ENCODE data around the gene CNTN1. TPM values are rescaled to one million over a fixed set of nuclear protein-coding genes. Genes with fewer than 3 reads are reported as not detected.

Gene CNTN1
- total and polyA plus RNA-seq, 2 donors (not counting 1 experiment from before 2014, with no cell fraction given) = not detected

DNA sequence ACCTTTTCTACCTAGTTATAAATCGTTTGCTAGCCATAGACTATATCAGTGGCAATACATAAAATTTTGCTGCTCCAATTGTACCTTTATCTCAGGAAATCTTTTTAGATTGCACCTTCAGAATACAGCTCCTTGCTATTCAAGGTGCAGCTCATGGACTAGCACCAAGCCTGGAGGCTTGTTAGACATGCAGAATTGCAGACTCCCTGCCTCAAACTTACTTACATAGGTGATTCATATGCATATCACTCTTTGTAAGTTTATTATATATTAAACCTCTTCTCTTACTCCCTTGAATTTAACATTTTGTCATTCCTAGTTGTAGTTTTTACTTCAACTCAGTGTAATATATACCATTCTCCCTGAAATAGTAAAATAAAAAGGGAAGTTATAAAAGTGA, 300.4 kb downstream of the CNTN1 start:
- 100% methylated on average over 1 of the region's 1 CpG for WGBS (ENCODE audit: insufficient coverage)
- Histone ChIP-seq H3K27ac (ENCODE audit: low read length in 2 of 2) (no peak overlapping the region), H3K27me3 (replicated peaks in 1 of 4; ENCODE audit: control extremely low read depth in 1 of 4, control insufficient read depth in 3 of 4, insufficient read depth in 4 of 4, low read length in 3 of 4) (no peaks in the 10 kb centered on the region), H3K79me2 (ENCODE audit: control insufficient read depth, insufficient read depth, low read length) (no peaks in the 10 kb centered on the region), H3K9me3 (ENCODE audit: control extremely low read depth in 1 of 3, control insufficient read depth in 2 of 3, insufficient read depth in 1 of 3, low read length in 2 of 3) (no peaks in the 10 kb centered on the region), H2AFZ (ENCODE audit: insufficient read depth, low read depth, low read length, poor library complexity, severe bottlenecking) (no peak overlapping the region), H3K36me3 (replicated peaks in 1 of 2; ENCODE audit: control extremely low read depth in 1 of 2, control insufficient read depth in 1 of 2, extremely low read depth in 1 of 2, insufficient read depth in 2 of 2, low read length in 1 of 2) (no peaks in the 10 kb centered on the region), H3K4me2 (replicated peaks; ENCODE audit: low read depth, low read length, poor library complexity, severe bottlenecking) (no peak overlapping the region), H3K4me3 (ENCODE audit: control extremely low read depth in 1 of 5, extremely low read depth in 1 of 5, insufficient read depth in 1 of 5, low read depth in 2 of 5, low read length in 4 of 5) (no peak overlapping the region), H4K20me1 (ENCODE audit: control insufficient read depth, insufficient read depth, low read length, poor library complexity, severe bottlenecking) (no peaks in the 10 kb centered on the region), H3K4me1 (ENCODE audit: control insufficient read depth in 2 of 2, insufficient read depth in 2 of 2, low read length in 2 of 2) (no peaks in the 10 kb centered on the region), H3K9ac (ENCODE audit: low read length) (no peak overlapping the region)
- DNase-seq = no peak
- intact Hi-C loops (cut with micrococcal nuclease) = no loop called here
- Mint-ChIP-seq H3K9me3 (ENCODE audit: insufficient read depth) (no peaks in the 10 kb centered on the region), H3K4me3 (no peak overlapping the region), H3K27ac (no peak overlapping the region), H3K27me3 (no peaks in the 10 kb centered on the region), H3K4me1 (no peaks in the 10 kb centered on the region)
- CTCF ChIA-PET = no interaction called here
- POLR2A ChIA-PET = no interaction called here
- no peak for TF ChIP-seq EZH2 (IDR thresholded peaks at IDR 0.05; ENCODE audit: borderline replicate concordance, insufficient read depth, low read depth, low read length, poor library complexity, severe bottlenecking)
- TF ChIP-seq, protein P1, sequence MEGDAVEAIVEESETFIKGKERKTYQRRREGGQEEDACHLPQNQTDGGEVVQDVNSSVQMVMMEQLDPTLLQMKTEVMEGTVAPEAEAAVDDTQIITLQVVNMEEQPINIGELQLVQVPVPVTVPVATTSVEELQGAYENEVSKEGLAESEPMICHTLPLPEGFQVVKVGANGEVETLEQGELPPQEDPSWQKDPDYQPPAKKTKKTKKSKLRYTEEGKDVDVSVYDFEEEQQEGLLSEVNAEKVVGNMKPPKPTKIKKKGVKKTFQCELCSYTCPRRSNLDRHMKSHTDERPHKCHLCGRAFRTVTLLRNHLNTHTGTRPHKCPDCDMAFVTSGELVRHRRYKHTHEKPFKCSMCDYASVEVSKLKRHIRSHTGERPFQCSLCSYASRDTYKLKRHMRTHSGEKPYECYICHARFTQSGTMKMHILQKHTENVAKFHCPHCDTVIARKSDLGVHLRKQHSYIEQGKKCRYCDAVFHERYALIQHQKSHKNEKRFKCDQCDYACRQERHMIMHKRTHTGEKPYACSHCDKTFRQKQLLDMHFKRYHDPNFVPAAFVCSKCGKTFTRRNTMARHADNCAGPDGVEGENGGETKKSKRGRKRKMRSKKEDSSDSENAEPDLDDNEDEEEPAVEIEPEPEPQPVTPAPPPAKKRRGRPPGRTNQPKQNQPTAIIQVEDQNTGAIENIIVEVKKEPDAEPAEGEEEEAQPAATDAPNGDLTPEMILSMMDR (IDR thresholded peaks at IDR 0.05) = no peak
- ATAC-seq (ENCODE audit: low read depth) = no peak

DNA sequence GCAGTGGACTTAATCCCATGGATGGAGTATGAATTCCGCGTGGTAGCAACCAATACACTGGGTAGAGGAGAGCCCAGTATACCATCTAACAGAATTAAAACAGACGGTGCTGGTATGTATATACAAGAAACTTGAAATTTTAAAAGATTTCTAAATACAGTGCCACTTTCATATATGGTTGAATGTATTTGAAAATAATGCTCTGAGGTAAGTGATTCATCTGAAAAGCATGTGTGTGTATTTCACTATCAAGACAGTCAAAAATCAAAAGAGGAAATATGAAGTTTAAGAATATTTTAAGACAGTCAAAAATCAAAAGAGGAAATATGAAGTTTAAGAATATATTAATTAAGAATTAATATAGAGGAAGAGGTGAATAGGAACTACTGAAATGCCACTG, 300.9 kb downstream of the CNTN1 start:
- no peaks in the 10 kb centered on the region for H3K27me3 Mint-ChIP-seq
- H3K4me3 ChIP-seq (ENCODE audit: control extremely low read depth in 1 of 5, extremely low read depth in 1 of 5, insufficient read depth in 1 of 5, low read depth in 2 of 5, low read length in 4 of 5) = no peak overlapping the region
- H3K36me3 ChIP-seq (replicated peaks in 1 of 2; ENCODE audit: control extremely low read depth in 1 of 2, control insufficient read depth in 1 of 2, extremely low read depth in 1 of 2, insufficient read depth in 2 of 2, low read length in 1 of 2) = no peaks in the 10 kb centered on the region
- no peak overlapping the region for H3K27ac ChIP-seq (ENCODE audit: low read length in 2 of 2)
- POLR2A ChIA-PET = no interaction called here
- H3K9ac ChIP-seq (ENCODE audit: low read length) = no peak overlapping the region
- no peaks in the 10 kb centered on the region for H3K4me1 Mint-ChIP-seq
- no peak overlapping the region for H3K4me2 ChIP-seq (replicated peaks; ENCODE audit: low read depth, low read length, poor library complexity, severe bottlenecking)
- CTCF ChIA-PET = no interaction called here
- DNase-seq (no peak), ATAC-seq (ENCODE audit: low read depth) (no peak)
- no peaks in the 10 kb centered on the region for H3K9me3 Mint-ChIP-seq (ENCODE audit: insufficient read depth)
- TF ChIP-seq EZH2 (IDR thresholded peaks at IDR 0.05; ENCODE audit: borderline replicate concordance, insufficient read depth, low read depth, low read length, poor library complexity, severe bottlenecking) = no peak
- TF ChIP-seq, protein P1 (IDR thresholded peaks at IDR 0.05) = no peak
- intact Hi-C loops (cut with micrococcal nuclease) = no loop called here
- H3K27me3 ChIP-seq (replicated peaks in 1 of 4; ENCODE audit: control extremely low read depth in 1 of 4, control insufficient read depth in 3 of 4, insufficient read depth in 4 of 4, low read length in 3 of 4) = no peaks in the 10 kb centered on the region
- no peaks in the 10 kb centered on the region for H4K20me1 ChIP-seq (ENCODE audit: control insufficient read depth, insufficient read depth, low read length, poor library complexity, severe bottlenecking)
- H3K9me3 ChIP-seq (ENCODE audit: control extremely low read depth in 1 of 3, control insufficient read depth in 2 of 3, insufficient read depth in 1 of 3, low read length in 2 of 3) = no peaks in the 10 kb centered on the region
- no peaks in the 10 kb centered on the region for H3K79me2 ChIP-seq (ENCODE audit: control insufficient read depth, insufficient read depth, low read length)
- H2AFZ ChIP-seq (ENCODE audit: insufficient read depth, low read depth, low read length, poor library complexity, severe bottlenecking) = no peak overlapping the region
- no peak overlapping the region for H3K4me3 Mint-ChIP-seq
- no peak overlapping the region for H3K27ac Mint-ChIP-seq
- H3K4me1 ChIP-seq (ENCODE audit: control insufficient read depth in 2 of 2, insufficient read depth in 2 of 2, low read length in 2 of 2) = no peaks in the 10 kb centered on the region
- WGBS (ENCODE audit: insufficient coverage) = no CpG with 5 or more reads among the region's 3 CpGs
